Urinary bladder (tissue), 4 donors: ENCODE results near the gene KIAA1614. TPM values are rescaled to one million over a fixed set of nuclear protein-coding genes. Genes with fewer than 3 reads are reported as not detected.

ENCODE experiments used
- DNase-seq: peaks from one replicate; pipeline ENCODE4 v3.0.0-alpha.2; 2015; ENCODE audit errors: extremely low spot score
- H3K27ac ChIP-seq: one replicate; pipeline ENCODE4 v1.5.1; 2013; ENCODE audit warnings: low read depth, mild to moderate bottlenecking, moderate library complexity
- H3K36me3 ChIP-seq: one replicate; pipeline ENCODE4 v1.6.1; 2013; ENCODE audit warnings: mild to moderate bottlenecking, moderate library complexity; ENCODE audit not compliant: insufficient read depth
- H3K4me1 ChIP-seq: one replicate; pipeline ENCODE4 v1.6.1; 2013; ENCODE audit warnings: mild to moderate bottlenecking, moderate library complexity; ENCODE audit not compliant: insufficient read depth
- H3K4me3 ChIP-seq: one replicate; pipeline ENCODE4 v1.5.1; 2013; ENCODE audit warnings: low read depth, low read length
- WGBS: extraction: QIAGEN DNeasy Blood & Tissue Kit; methylation state at CpG from one replicate; pipeline ENCODE4 v1.1.7; 2013; 5-methylcytosine and 5-hydroxymethylcytosine counted together
- polyA plus RNA-seq: library from polyadenylated mRNA; stranded (reverse); fragments of 200-250 nt; gene quantifications from one replicate; pipeline ENCODE4 v1.2.3, GENCODE V29; 2013
- total RNA-seq: library from RNA; depleted of rRNA; stranded (reverse); fragments of >200 nt; gene quantifications from one replicate; pipeline ENCODE4 v1.2.3, GENCODE V29; 2014
- donor health status: healthy with polysubstance abuse.
- donor health status: healthy.

KIAA1614 gene
- total and polyA plus RNA-seq, 2 donors, result 5.8 to 16.6 TPM

- WGBS, result 52% methylated on average over 5 of the region's 5 CpGs
- Histone ChIP-seq H3K27ac (no peak overlapping the region), H3K36me3 (no peaks in the 10 kb centered on the region), H3K4me3 (no peak overlapping the region), H3K4me1 (no peaks in the 10 kb centered on the region)
- no peak for DNase-seq
These were observed 14.1 kb upstream of the KIAA1614 start for GRCh38 chr1:180898441-180899219.

GRCh38 chr1:180899262-180899661, 13.4 kb upstream of the KIAA1614 start:
- H3K4me1 ChIP-seq, result no peaks in the 10 kb centered on the region
- no peak for DNase-seq
- no peak overlapping the region for H3K4me3 ChIP-seq
- 87% methylated on average over 7 of the region's 7 CpGs for WGBS
- H3K36me3 ChIP-seq, result no peaks in the 10 kb centered on the region
- no peak overlapping the region for H3K27ac ChIP-seq

- H3K27ac ChIP-seq, result no peak overlapping the region
- H3K4me1 ChIP-seq, result no peaks in the 10 kb centered on the region
- 82% methylated on average over 13 of the region's 13 CpGs for WGBS
- no peaks in the 10 kb centered on the region for H3K36me3 ChIP-seq
- no peak overlapping the region for H3K4me3 ChIP-seq
- no peak for DNase-seq
These were observed 11.4 kb upstream of the KIAA1614 start for GRCh38 chr1:180901076-180901990.

GRCh38 chr1:180902541-180902940, 10.2 kb upstream of the KIAA1614 start:
- WGBS, result 78% methylated on average over 3 of the region's 3 CpGs
- DNase-seq, result no peak
- no peak overlapping the region for H3K27ac ChIP-seq

GRCh38 chr1:180905927-180906326, 6.8 kb upstream of the KIAA1614 start:
- no peak overlapping the region for H3K27ac ChIP-seq
- DNase-seq, result no peak
- H3K4me3 ChIP-seq, result no peak overlapping the region
- no peaks in the 10 kb centered on the region for H3K4me1 ChIP-seq
- WGBS, result 89% methylated on average over 8 of the region's 8 CpGs
- H3K36me3 ChIP-seq, result no peaks in the 10 kb centered on the region

More at GRCh38 chr1:180902541-180902940, 10.2 kb upstream of the KIAA1614 start:
- Histone ChIP-seq H3K4me3 (no peak overlapping the region), H3K4me1 (no peaks in the 10 kb centered on the region), H3K36me3 (no peaks in the 10 kb centered on the region)

- H3K4me3 ChIP-seq, result no peak overlapping the region
- no peaks in the 10 kb centered on the region for H3K36me3 ChIP-seq
- 87% methylated on average over 9 of the region's 9 CpGs for WGBS
- DNase-seq, result no peak
- no peaks in the 10 kb centered on the region for H3K4me1 ChIP-seq
- no peak overlapping the region for H3K27ac ChIP-seq
These were observed 6.2 kb upstream of the KIAA1614 start for GRCh38 chr1:180906511-180906910.

GRCh38 chr1:180907313-180908055, 5.2 kb upstream of the KIAA1614 start:
- Histone ChIP-seq H3K36me3 (no peaks in the 10 kb centered on the region), H3K27ac (no peak overlapping the region), H3K4me3 (no peak overlapping the region), H3K4me1 (no peaks in the 10 kb centered on the region)
- 81% methylated on average over 10 of the region's 10 CpGs for WGBS
- no peak for DNase-seq

GRCh38 chr1:180908074-180908765, 4.5 kb upstream of the KIAA1614 start:
- DNase-seq, result no peak
- H3K4me3 ChIP-seq, result no peak overlapping the region
- 92% methylated on average over 15 of the region's 15 CpGs for WGBS
- H3K36me3 ChIP-seq, result no peaks in the 10 kb centered on the region
- H3K27ac ChIP-seq, result no peak overlapping the region
- no peaks in the 10 kb centered on the region for H3K4me1 ChIP-seq

- no peak for DNase-seq
- Histone ChIP-seq H3K4me3 (no peak overlapping the region), H3K4me1 (no peaks in the 10 kb centered on the region), H3K36me3 (no peaks in the 10 kb centered on the region), H3K27ac (no peak overlapping the region)
- 88% methylated on average over 3 of the region's 3 CpGs for WGBS
These were observed 3.7 kb upstream of the KIAA1614 start for GRCh38 chr1:180909005-180909414.

GRCh38 chr1:180909462-180909976, 3.2 kb upstream of the KIAA1614 start:
- Histone ChIP-seq H3K4me3 (no peak overlapping the region), H3K36me3 (no peaks in the 10 kb centered on the region), H3K4me1 (no peaks in the 10 kb centered on the region), H3K27ac (no peak overlapping the region)
- 81% methylated on average over 5 of the region's 5 CpGs for WGBS
- DNase-seq, result no peak

- 15% methylated on average over 17 of the region's 17 CpGs for WGBS
- Histone ChIP-seq H3K27ac (peak overlapping the region; percentile 88), H3K4me3 (peak overlapping the region; percentile 72), H3K36me3 (no peaks in the 10 kb centered on the region), H3K4me1 (no peaks in the 10 kb centered on the region)
- DNase-seq, result no peak
These were observed 981 bp upstream of the KIAA1614 start for GRCh38 chr1:180911640-180912191.

- H3K4me1 ChIP-seq, result no peaks in the 10 kb centered on the region
These were observed 391 bp upstream of the KIAA1614 start for GRCh38 chr1:180912211-180912800.

More at GRCh38 chr1:180912211-180912800, 391 bp upstream of the KIAA1614 start:
- H3K27ac ChIP-seq, result peak overlapping the region; percentile 88
- under 1% methylated on average over 71 of the region's 71 CpGs for WGBS
- no peaks in the 10 kb centered on the region for H3K36me3 ChIP-seq
- peak overlapping the region; percentile 72 for H3K4me3 ChIP-seq
- no peak for DNase-seq
